HepG2 (cell line): ENCODE results near the gene CYP27B1. TPM values are rescaled to one million over a fixed set of nuclear protein-coding genes. Genes with fewer than 3 reads are reported as not detected.

ENCODE experiments used
- AGO2 ChIP-seq: fragments of 200-400 bp; formaldehyde crosslinking; optimal IDR thresholded peaks from 2 replicates; pipeline ENCODE3; 2017; ENCODE audit warnings: mild to moderate bottlenecking, low read depth, low read length, moderate library complexity
- ARNT ChIP-seq: fragments of 450-650 bp; IDR thresholded peaks from 2 replicates; pipeline ENCODE4 v1.6.1; 2017
- DNMT1 ChIP-seq: sonication (generic); formaldehyde crosslinking; IDR thresholded peaks from 2 replicates; pipeline ENCODE4 v1.5.1; 2020; ENCODE audit warnings: mild to moderate bottlenecking, missing genetic modification reagents
- FOSL2 ChIP-seq: sonication (generic); formaldehyde crosslinking; IDR thresholded peaks from 2 replicates; pipeline ENCODE4 v1.4.0; 2020; ENCODE audit warnings: missing genetic modification reagents
- GATA4 ChIP-seq: sonication (generic); IDR thresholded peaks from 2 replicates; pipeline ENCODE4 v1.6.1; 2016; ENCODE audit warnings: antibody characterized with exemption, low read depth, borderline replicate concordance
- JUNB ChIP-seq: sonication (generic); formaldehyde crosslinking; IDR thresholded peaks from 2 replicates; pipeline ENCODE4 v1.8.0; 2022; ENCODE audit warnings: missing genetic modification reagents, mild to moderate bottlenecking, borderline replicate concordance
- MED1 ChIP-seq: sonication (generic); formaldehyde crosslinking; IDR thresholded peaks from 2 replicates; pipeline ENCODE4 v1.4.0; 2020; ENCODE audit warnings: missing genetic modification reagents
- RFX3 ChIP-seq: IDR thresholded peaks from 2 replicates; pipeline ENCODE4 v1.6.1; 2016; ENCODE audit warnings: missing biosample characterization, missing genetic modification reagents
- SRSF1 ChIP-seq: fragments of 200-400 bp; formaldehyde crosslinking; optimal IDR thresholded peaks from 2 replicates; pipeline ENCODE3; 2017; ENCODE audit warnings: mild to moderate bottlenecking, low read depth, low read length, moderate library complexity
- TGIF2 ChIP-seq: IDR thresholded peaks from 2 replicates; pipeline ENCODE4 v1.6.1; 2016; ENCODE audit warnings: control low read depth, missing compliant biosample characterization
- ZEB1 ChIP-seq: IDR thresholded peaks from 2 replicates; pipeline ENCODE4 v1.6.1; 2012; ENCODE audit warnings: mild to moderate bottlenecking, low read depth, inconsistent platforms; ENCODE audit not compliant: insufficient replicate concordance
- ZIK1 ChIP-seq: sonication (generic); formaldehyde crosslinking; IDR thresholded peaks from 2 replicates; pipeline ENCODE4 v1.5.0; 2020; ENCODE audit warnings: mild to moderate bottlenecking, low read depth, missing genetic modification reagents, borderline replicate concordance
- ZNF160 ChIP-seq: sonication (generic); formaldehyde crosslinking; IDR thresholded peaks from 2 replicates; pipeline ENCODE4 v1.8.0; 2022; ENCODE audit warnings: mild to moderate bottlenecking, inconsistent platforms, missing genetic modification reagents
- ZNF292 ChIP-seq: sonication (generic); formaldehyde crosslinking; IDR thresholded peaks from 2 replicates; pipeline ENCODE4 v1.8.1; 2022; ENCODE audit warnings: mild to moderate bottlenecking, low read depth, missing genetic modification reagents, borderline replicate concordance
- ZNF496 ChIP-seq: sonication (generic); formaldehyde crosslinking; IDR thresholded peaks from 2 replicates; pipeline ENCODE4 v1.8.1; 2023; ENCODE audit warnings: mild to moderate bottlenecking, moderate library complexity, missing genetic modification reagents; ENCODE audit not compliant: insufficient replicate concordance
- polyA plus RNA-seq, 8 experiments: library from polyadenylated mRNA; depleted of rRNA in 3 of 8; stranded (reverse) in 7 of 8; unstranded in 1 of 8; fragments of >200 nt; fragmentation: Illumina TruSeq in 4 of 8; extraction: Trizol in 4 of 8; gene quantifications; 2 replicates each; pipeline versions ENCODE4 v1.2.1 to v1.2.3, GENCODE V29; 2011 to 2016; ENCODE audit warnings: low read depth in 4 of 8, missing spikeins in 1 of 8, mixed read lengths in 1 of 8; ENCODE audit not compliant: insufficient read depth in 1 of 8
- total RNA-seq, 5 experiments: library from RNA; depleted of rRNA; stranded (reverse); fragments of >200 nt; fragmentation: Illumina TruSeq; extraction: Trizol; gene quantifications; 2 replicates each; pipeline ENCODE4 v1.2.3, GENCODE V29; 2016; ENCODE audit warnings: low read depth in 1 of 5
- TF ChIP-seq, protein P1 (sequence below): sonication (generic); formaldehyde crosslinking; IDR thresholded peaks from 2 replicates; pipeline ENCODE4 v1.4.0; 2020; ENCODE audit warnings: missing genetic modification reagents
- TF ChIP-seq, protein P2 (sequence below): sonication (generic); formaldehyde crosslinking; IDR thresholded peaks from 2 replicates; pipeline ENCODE4 v1.4.0; 2020; ENCODE audit warnings: mild to moderate bottlenecking, missing genetic modification reagents

CYP27B1 gene
- total and polyA plus RNA-seq, 2 of the 13 experiments (the other 11 are each of a cell fraction or from before 2014, with no cell fraction given), result 2.3 to 3.0 TPM

DNA sequence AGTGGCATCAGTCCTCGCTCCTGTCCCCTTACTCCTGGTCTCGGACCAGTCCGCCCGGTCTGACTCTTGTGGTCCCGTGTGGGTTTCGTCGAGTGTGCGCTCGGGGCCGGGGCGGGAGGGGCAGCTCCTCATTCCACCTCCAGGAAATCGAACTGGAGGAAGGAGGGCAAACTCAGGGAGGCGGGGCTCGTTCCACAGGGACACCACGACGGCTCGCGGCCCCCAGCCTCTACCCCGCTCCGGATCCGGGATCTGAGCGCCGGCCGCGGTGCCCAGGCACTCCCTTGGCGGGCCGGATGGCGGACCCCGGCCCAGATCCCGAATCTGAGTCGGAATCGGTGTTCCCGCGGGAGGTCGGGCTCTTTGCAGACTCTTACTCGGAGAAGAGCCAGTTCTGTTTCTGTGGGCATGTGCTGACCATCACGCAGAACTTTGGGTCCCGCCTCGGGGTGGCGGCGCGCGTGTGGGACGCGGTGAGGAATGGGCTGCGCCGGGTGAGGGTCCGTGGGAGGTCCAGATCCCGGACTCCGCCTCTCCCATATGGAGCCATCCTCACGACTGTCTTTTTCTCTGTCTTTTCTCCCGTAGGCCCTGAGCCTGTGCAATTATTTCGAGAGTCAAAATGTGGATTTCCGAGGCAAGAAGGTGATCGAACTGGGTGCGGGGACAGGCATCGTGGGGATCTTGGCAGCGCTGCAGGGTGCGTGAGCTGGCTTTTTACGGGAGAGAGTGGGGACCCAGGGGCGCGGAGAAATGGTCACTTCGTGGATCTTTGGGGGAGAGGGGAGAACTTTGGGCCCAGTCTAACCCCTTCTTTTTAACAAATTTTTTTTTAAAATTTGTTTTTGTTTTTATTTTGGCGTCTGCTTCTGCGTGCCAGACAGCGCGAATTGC lies 5.8 kb upstream of the CYP27B1 start, which contains the start of gene EEF1AKMT3 (continued):
- TF ChIP-seq, protein P1, sequence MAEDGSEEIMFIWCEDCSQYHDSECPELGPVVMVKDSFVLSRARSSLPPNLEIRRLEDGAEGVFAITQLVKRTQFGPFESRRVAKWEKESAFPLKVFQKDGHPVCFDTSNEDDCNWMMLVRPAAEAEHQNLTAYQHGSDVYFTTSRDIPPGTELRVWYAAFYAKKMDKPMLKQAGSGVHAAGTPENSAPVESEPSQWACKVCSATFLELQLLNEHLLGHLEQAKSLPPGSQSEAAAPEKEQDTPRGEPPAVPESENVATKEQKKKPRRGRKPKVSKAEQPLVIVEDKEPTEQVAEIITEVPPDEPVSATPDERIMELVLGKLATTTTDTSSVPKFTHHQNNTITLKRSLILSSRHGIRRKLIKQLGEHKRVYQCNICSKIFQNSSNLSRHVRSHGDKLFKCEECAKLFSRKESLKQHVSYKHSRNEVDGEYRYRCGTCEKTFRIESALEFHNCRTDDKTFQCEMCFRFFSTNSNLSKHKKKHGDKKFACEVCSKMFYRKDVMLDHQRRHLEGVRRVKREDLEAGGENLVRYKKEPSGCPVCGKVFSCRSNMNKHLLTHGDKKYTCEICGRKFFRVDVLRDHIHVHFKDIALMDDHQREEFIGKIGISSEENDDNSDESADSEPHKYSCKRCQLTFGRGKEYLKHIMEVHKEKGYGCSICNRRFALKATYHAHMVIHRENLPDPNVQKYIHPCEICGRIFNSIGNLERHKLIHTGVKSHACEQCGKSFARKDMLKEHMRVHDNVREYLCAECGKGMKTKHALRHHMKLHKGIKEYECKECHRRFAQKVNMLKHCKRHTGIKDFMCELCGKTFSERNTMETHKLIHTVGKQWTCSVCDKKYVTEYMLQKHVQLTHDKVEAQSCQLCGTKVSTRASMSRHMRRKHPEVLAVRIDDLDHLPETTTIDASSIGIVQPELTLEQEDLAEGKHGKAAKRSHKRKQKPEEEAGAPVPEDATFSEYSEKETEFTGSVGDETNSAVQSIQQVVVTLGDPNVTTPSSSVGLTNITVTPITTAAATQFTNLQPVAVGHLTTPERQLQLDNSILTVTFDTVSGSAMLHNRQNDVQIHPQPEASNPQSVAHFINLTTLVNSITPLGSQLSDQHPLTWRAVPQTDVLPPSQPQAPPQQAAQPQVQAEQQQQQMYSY (CRISPR knock-in tag), result peak; percentile 71; the same call in 1 of the 2 replicates
- peak; percentile 25; the same call in 1 of the 2 replicates for TF ChIP-seq MED1 (CRISPR knock-in tag)
- TF ChIP-seq ZIK1 (CRISPR knock-in tag), result no peak
- TF ChIP-seq ARNT, result no peak
- TF ChIP-seq AGO2, result peak; percentile 38
- no peak for TF ChIP-seq SRSF1
- no peak for TF ChIP-seq ZEB1
- TF ChIP-seq ZNF292, result no peak
- 0 out of 2 replicates have a peak, but pooled peaks have one; percentile 2 for TF ChIP-seq FOSL2 (CRISPR knock-in tag)
- TF ChIP-seq DNMT1 (CRISPR knock-in tag), result no peak
- TF ChIP-seq GATA4, result no peak
- no peak for TF ChIP-seq ZNF496 (CRISPR knock-in tag)
- TF ChIP-seq, protein P2, sequence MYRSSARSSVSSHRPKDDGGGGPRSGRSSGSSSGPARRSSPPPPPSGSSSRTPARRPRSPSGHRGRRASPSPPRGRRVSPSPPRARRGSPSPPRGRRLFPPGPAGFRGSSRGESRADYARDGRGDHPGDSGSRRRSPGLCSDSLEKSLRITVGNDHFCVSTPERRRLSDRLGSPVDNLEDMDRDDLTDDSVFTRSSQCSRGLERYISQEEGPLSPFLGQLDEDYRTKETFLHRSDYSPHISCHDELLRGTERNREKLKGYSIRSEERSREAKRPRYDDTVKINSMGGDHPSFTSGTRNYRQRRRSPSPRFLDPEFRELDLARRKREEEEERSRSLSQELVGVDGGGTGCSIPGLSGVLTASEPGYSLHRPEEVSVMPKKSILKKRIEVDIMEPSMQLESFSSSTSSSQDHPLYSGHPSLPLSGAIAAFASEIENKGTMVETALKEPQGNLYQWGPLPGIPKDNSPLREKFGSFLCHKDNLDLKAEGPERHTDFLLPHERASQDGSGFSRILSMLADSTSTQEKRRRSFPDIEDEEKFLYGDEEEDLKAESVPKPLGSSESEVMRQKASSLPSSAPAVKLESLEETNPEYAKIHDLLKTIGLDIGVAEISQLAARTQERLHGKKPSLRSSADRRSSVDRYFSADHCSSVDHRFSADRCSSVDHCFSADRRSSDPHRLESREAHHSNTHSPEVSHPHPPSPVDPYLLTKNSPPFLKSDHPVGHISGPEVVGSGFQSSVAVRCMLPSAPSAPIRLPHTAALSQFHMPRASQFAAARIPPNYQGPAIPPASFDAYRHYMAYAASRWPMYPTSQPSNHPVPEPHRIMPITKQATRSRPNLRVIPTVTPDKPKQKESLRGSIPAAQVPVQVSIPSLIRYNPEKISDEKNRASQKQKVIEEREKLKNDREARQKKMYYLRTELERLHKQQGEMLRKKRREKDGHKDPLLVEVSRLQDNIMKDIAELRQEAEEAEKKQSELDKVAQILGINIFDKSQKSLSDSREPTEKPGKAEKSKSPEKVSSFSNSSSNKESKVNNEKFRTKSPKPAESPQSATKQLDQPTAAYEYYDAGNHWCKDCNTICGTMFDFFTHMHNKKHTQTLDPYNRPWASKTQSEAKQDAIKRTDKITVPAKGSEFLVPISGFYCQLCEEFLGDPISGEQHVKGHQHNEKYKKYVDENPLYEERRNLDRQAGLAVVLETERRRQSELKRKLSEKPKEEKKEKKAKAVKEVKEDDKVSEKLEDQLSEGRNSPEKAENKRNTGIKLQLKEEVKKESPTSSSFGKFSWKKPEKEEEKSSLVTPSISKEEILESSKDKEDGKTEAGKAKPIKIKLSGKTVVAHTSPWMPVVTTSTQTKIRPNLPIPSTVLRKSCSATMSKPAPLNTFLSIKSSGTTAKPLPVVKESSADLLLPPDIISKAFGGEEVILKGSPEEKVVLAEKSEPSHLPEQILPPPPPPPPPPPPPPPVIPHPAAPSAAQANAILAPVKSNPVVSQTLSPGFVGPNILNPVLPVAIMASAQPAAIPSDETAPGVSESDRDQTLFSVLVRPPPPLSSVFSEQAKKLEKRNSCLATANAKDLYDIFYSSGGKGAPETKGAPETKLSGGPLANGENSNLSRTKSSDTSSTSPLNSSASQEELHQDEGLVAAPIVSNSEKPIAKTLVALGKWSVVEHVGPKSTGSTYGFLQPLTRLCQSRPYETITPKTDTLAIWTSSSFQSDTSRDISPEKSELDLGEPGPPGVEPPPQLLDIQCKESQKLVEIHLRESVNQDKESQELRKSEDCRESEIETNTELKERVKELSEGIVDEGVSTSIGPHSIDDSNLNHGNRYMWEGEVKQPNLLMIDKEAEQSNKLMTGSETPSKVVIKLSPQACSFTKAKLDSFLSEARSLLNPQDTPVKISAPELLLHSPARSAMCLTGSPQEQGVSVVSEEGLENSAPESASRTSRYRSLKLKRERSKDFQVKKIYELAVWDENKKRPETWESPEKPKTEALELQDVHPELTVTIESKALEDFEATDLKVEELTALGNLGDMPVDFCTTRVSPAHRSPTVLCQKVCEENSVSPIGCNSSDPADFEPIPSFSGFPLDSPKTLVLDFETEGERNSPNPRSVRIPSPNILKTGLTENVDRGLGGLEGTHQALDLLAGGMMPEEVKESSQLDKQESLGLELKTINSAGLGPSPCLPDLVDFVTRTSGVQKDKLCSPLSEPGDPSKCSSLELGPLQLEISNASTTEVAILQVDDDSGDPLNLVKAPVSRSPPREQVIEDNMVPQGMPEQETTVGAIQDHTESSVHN, result no peak
- TF ChIP-seq RFX3, result no peak
- peak; percentile 54; the same call in 1 of the 2 replicates for TF ChIP-seq ZNF160
- TF ChIP-seq JUNB (CRISPR knock-in tag), result no peak
- TF ChIP-seq TGIF2 (CRISPR knock-in tag), result 0 out of 2 replicates have a peak, but pooled peaks have one; percentile 45
